GM19023 (cell line): ENCODE measurements around the gene STX3.
"Not testable (repeated sequence)": the region's sequence is repeated elsewhere in the genome, so short reads cannot be mapped to it uniquely, and the experiment has no call there.

Experiments used
- ATAC-seq: cut with Tn5 transposase; IDR thresholded peaks from one replicate; pipeline ENCODE4 v1.9.1; 2021; ENCODE audit warnings: mild to moderate bottlenecking, moderate library complexity; ENCODE audit not compliant: unreplicated experiment

STX3 gene

DNA sequence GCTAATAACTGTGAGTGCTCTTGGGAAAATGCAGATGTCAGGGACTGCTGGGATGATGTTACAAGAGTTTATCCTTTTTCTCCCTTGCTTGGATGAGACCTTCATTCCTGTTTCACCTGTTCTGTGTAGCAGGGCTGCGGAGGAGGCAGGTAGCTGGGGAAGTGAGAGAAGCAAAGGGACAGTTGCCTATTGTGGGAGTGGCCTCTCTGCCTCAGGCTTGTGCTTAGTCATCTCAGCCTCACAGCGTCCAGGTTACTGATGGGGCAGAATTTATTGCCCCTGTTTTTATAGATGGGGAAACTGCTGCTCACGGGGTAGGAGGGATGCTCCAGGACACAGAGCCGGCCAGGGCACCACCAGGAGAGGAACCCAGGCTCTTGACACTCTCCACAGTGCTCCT lies 1.7 kb downstream of the STX3 start:
- no peak for ATAC-seq

DNA sequence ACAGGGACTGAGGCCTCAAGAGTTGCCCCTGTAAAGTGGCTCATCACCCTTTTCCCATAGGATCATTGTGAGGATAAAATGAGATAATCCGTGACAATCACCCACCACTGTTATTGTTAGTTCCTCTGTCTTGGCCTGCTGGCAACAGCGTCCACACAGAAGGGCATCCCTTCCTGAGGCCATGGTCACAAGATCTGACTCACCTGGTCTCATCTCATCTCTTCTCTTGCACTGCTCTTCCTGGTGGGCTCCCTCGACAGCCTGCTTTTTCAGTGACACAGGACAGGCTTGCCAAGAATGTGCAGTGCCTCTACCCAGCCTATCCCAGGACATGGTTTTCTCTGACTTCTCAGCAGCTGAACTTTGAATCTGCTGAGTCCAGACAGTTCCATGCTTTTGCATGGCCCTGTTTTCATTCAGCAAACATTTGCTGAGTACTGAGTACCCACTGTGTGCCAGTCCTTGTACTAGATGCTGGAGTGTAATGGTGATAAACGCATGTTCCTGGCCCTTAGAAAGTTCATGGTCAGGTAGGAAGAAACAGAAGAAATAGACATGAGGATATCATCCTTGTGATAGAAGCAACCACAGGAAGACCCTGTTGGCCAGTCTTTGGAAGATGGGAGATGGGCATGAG lies 3.3 kb downstream of the STX3 start:
- ATAC-seq, result no peak

DNA sequence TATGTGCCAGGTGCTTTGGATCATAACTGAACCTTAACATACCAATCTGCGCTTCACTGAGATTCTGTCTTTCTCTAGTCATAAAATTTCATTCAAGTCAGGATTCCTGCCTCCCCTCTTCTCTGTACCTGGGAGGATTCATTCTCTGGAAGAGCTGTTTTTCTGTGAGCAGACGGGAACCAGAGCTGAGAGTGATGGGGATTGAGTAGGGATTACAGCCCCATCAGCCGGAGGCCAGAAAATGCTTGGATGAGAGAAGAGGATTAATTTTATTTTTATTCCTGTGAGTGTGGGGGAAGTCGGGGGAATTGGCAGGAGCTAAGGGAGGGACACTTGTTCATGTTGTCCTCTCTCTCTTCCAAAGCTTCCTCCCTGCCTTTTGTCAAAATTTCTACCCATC lies 4.7 kb downstream of the STX3 start:
- ATAC-seq, result no peak

DNA sequence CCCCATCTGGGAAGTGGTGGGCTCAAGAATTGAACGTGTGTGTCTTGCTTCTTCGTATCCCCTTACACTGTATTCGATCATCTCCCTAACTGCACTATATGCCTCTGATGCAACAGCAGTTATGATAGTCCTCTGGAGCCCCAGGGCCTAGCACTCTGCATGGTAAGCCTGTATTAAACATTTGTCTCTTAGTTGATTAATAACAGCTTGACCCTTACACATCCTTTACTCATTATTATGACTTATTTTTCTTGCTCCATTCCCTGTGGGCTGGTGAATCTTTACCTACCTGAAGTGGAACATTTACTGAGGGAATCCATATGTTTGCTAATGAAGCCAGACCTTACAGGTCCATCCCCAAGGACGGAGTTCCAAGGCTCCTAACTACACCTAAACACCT lies 5.6 kb downstream of the STX3 start:
- no peak for ATAC-seq

DNA sequence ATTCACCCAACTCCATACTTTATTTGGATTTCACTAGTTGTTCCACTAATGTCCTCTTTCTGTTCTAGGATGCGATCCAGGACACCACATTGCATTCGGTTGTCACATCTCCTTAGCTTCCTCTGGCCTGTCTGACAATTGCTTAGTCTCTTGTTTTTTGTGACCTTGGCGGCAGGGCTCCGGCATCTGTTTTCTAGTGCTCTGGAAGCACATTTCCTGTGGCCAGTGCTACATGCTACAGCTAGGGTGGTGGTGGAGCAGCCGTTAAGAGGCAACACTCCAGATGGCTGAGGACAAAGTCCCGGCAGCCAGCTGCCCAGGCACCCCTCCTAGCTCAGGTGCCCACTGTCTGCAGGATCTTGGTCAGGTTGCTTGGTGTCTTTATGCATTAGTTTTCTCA lies 6.8 kb downstream of the STX3 start:
- ATAC-seq, result no peak

DNA sequence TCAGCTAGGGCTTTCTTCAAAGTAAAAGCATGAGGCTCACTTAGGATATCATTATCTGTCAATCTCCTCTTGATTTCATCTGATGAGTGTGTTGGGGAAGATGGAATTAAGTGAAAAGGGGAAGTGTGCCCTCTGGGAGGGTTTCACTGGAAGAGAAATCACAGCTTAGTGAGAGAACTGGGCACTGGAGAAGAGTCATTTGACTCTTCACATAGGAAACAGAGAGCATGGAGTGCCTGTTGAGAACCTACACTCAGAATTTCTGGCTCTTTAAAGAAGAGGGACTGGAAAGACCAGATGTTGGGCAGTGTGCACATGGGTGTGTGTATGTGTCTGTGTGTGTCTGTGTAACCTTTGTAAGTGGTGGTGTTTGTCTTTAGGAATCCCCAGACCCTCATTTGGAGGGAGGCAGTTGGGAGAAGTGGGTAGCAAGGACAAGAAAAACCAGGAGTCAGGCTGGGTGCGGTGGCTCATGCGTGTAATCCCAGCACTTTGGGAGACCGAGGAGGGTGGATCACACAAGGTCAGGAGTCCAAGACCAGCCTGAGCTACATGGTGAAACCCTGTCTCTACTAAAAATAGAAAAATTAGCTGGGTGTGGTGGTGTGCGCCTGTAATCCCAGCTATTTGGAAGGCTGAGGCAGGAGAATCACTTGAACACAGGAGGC lies 10.0 kb downstream of the STX3 start:
- no peak for ATAC-seq

DNA sequence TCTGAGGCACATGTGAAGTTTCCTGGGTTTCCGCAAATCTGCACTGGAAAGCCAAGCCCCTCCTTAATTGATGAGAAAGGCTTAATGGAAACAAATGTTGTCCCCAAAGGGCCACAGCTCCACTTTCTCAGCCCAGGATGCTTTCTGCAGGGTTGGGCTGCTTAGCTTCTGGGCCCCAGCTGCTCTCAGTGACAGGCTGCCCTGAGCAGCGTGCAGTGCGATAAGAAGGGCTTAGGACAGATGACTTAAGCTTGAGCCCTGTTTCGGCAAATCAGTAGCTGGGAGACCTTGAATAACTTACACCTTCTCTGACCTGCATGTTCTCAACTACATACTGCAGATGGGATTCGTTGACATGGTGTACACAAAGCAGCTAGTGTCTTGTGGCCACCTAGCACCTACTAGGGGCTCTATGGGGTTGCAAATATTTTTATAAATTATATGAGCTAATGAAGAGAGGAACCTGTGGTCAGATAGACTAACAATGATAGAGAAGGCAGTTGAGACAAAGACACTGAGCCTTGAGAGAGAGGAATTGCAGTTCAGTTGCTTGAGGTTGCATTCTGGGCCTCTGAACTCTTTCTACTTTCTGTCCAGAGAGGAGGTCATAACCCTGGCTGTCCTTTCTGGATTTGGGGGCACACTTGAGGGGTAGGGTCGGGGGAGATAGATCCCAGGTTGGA lies 11.5 kb downstream of the STX3 start:
- no peak for ATAC-seq

DNA sequence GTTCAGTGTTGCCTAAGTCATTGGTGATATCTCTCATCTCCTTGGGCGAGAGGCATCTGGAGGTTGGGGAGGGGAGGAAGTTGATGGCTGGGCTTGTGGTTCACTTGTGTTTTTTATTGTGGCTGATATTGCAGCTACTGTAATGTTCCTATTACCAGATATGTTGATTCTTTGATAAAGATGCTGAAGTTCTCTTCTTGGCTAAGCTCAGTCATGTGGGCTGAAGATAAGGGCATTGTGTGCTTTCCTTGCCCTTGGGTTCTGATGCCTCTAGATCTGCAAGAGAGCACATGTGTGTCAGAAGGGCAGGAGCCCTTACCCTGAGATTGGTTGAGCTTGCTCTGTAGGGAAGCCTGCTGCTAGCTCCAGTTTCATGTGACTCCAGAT lies 12.0 kb downstream of the STX3 start:
- ATAC-seq, result no peak

DNA sequence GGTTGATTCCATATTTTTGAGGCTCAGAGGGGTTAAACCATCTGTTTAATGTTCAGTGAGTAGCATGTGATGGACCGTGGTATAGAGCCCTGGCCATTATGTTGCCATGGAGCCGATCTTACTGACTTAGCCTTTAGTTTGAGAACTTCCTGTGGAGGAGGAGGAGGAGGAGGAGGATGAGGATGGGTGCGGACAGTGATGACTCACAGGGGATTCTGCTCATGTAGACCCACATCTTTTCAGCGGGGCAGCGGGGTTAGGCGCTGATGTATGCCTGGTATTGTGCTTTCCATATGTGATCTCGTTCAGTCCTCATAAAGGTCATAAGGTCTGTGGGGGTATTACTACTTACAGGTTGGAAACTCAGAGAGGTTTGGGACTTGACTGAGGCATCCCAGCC lies 13.9 kb downstream of the STX3 start:
- no peak for ATAC-seq

DNA sequence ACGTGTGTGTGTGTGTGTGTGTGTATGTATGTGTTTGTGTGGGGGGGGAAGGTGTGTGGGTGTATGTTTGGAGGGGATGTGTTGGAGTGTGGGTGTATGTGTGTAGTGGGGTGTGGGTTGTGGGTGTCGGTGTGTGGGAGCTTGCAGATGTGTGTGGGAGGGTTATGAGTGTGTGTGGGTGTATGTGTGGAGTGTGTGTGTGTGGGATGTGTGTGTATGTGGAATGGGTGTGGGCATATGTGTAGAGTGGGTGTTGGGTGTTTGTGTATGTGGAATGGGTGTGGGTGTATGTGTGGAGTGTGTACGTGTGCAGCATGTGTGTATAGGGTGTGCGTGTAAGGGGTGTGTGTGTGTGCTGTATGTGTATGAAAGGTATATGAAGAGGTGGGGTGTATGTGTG lies 14.7 kb downstream of the STX3 start:
- no peak for ATAC-seq

DNA sequence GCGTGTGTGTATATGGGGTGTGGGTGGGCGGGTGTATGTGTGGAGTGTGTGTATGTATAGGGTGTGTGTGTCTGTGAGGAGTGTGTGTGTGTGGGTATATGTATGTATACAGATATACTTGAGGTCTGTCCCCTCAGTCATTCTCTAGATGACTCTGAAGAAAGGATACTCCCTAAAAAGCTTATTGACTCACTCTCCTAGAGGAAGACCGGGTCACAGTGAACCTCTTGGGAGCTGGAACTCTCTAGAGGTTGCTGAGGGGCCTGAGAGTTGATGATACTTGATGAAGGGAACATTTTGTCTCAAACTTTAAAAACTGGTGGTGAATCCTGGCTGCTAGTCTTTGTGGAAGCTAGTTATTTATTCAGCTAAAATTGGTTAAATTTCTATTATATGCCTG lies 15.1 kb downstream of the STX3 start:
- ATAC-seq, result no peak

DNA sequence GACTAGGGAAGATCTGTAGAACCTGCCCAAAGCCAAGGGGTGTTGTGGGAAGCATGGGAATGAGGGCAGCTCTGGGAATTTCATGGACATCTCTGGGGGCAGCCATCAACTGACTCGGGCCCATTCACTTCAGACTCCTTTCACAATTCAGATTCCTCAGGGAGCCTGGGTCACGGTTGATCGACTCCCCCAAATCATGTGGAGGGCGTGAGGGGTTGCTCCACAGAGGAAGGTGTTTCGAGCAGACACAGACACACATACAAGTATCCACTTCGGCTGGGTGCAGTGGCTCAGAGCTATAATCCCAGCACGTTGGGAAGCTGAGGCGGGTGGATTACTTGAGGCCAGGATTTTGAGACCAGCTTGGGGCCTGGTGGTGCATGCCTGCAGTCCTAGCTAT lies 15.7 kb downstream of the STX3 start:
- ATAC-seq, result no peak

DNA sequence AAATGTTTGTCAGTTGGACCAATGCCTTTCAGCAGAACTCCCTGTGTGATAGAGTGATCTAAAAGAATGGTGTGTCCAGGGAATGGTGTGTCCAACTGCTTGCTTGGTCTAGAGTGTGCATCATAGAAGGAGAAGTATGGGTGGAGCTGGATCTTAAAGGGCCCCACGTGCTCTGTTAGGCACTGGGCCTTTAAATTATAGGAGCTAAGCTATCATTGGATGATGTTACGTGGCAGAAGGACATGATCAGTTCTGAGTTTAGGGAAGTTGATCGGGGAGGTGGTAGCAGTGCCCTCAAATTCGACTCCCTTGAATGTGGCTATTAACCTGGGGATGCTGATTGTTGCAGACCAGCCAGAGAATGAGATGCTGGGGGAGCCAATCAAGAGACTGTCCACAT lies 16.4 kb downstream of the STX3 start:
- ATAC-seq, result no peak

DNA sequence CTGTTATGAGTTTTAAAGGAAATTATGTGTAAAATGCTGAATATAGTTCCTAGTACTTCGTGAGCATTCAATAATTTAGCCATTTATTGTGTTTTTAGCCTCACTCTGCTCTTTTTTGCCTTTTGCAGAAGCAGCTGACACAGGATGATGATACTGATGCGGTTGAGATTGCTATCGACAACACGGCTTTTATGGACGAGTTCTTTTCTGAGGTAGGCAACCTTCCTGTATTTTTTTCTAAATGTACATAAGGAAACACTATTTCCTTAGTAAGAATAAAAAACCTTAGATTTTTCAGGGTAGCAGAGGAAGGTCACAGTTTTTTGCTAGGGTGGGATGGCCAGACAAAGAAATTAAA lies 17.9 kb downstream of the STX3 start:
- ATAC-seq, result no peak

DNA sequence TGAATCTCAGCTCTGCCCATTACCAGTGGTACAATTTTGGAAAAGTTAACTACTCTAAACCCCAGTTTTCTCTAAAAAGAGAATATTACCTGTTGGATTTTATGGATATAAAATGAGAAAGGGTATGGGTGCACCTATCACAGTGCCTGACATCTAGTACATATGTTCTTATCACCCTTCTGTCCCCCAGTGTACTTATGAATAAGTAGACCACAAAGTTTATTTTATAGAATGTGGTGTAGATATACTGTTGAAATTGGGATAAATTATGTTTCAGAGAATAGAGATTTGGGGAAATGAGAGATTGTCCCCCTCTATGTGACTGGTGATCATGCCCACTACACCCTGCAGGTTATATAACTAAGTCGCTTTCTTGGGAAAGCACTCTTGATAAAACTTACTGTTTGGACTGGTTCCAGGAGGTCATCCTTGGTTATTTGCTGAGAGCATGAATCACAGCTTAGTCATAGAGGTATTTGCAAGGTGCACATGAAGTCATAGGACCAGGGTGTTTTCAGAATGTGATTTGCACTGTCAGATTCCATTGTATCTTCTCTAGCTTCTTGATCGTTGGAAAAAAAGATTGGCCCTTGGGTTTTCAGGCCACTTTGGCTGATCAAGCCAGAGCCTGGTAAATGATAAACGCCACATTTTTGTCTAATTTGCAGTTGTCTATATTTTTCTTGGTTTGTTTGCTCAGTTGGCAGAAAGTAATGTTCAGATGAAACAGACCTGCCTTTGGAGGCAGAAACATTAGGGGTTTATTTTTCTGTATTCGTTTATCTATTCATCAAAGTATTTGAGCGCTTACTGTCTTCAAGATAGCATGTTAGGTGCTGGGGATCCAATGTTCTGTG lies 21.3 kb downstream of the STX3 start:
- ATAC-seq, result no peak

DNA sequence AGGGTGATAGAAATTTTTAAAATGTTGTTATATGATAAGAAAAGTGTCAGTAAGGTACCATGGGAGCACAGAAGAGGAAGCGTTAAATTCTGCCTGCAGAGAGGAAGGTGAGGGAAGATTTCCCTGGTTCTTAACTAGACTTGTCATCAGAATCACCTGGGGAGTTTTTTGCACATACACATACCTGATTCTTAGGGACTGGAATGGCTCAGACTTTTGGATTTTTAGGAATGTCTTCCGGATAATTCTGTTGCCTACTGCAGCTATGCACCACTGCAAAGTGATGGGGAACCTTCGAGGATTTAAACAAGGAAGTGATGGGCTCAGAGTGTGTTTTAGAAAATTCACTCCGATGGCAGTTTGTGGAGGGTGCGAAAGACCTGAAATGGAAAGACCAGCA lies 21.9 kb downstream of the STX3 start:
- ATAC-seq, result no peak

DNA sequence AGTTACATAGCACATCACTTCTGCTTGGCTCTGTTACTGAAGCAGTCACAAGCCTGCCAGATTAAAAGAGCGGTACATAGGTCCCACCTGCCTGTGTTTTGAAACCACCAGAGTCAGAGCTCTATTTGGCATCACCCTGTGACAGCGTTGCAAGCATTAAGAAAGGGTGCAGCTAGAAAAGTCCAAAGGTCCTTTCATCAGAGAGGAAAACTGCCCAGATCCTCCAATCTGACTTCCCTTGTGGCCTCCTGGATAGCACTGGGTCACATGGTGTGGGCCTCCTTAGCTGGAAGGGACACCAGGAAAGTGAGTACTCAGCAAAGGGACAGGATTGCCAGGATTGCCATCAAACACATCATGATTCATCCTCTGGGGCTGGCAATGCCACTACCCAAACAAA lies 22.9 kb downstream of the STX3 start:
- ATAC-seq, result no peak

DNA sequence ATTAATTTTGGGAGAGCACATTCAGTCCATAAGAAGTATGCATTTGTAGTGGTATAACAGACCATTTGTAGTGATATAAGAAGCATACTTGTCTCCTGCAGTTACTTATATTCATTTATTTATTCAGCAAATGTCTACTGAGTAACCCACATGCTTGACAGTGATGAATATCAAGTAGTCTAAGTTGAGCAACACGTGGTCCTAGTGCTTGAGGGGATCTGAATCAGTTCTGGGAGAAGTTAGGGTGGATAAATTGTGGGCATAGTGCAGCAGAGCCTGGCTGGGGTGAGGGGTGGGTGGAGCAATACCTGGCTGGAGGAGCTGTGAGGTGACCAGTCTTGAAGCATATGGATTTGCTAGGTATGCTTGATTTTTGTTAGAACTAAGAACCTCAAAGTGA lies 24.3 kb downstream of the STX3 start:
- ATAC-seq, result no peak

DNA sequence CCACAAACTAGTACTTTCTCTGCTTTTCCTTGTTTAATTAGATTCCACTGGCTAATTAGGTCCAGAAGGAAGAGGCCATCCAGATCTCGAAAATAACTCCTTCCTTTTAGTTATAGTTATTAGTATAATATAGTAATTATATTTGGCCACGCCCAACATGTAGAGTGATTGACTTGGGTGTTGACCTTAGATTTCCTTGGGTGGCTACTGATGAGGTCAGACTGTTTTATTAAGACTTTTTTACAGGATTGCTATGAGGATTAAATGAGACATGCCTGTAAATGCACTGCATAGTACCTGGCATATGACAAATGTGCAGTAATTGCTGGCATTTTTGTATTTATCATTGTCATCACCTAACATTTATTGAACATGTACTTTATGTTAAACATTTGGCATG lies 26.9 kb downstream of the STX3 start:
- no peak for ATAC-seq

DNA sequence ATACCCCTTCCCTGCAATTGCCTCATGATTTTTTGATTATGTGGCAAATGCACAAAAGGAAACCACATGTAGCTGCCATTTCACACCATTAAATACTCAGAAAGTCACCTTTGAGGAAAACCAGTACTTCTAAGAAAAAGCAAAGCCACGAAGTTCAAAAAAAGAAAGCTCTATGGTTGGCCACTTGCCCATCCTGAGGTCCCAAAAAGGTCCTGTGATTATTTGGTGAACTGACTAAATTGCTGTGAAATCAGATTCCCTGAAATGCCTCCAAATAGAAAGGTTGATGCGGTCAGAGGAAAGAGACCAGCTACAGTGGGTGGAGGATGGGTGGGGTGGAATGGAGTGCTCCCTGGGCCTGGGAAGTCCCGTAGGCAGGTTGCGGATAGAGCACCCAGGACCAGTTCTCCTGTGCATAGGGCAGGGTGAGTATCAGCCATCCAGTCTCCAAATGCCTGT lies 28.5 kb downstream of the STX3 start:
- no peak for ATAC-seq

DNA sequence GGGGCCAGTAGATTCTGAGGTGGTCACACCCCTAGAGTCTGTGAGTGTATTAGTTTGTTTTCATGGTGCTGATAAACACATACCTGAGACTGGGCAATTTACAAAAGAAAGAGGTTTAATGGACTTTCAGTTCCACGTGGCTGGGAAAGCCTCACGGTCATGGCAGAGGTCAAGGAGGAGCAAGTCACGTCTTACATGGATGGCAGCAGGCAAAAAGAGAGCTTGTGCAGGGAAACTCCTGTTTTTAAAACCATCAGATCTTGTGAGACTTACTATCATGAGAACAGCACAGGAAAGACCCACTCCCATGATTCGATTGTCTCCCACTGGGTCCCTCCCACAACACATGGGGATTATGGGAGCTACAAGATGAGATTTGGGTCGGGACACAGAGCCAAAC lies 29.3 kb downstream of the STX3 start:
- not testable (repeated sequence) for ATAC-seq

DNA sequence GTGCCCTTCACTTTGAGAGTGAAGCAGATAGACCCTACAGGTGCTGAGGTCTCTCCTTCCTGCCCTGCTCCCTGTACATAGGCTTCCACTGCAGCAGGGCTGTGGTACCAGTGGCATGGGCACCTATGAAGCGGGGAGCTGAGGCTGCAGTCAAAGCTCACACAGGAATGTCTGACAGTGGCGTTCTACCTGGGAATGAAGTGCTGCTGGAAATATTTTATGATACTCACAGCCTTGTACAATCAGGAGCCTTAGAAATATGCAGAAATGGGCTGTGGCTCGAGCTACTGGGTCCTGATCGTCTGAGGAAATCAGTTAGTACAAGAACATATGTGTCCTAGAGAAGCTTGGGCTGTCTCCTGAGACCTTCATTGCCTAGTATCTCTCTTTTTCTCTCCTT lies 30.6 kb downstream of the STX3 start:
- ATAC-seq, result no peak
